HEK293 (cell line): ENCODE results near the gene VPS13D.

Experiments
- MZF1 ChIP-seq: fragments of 450-650 bp; formaldehyde crosslinking; IDR thresholded peaks from 2 replicates; pipeline ENCODE4 v1.5.1; 2017; ENCODE audit warnings: missing biosample characterization, missing genetic modification characterization, borderline replicate concordance
- OVOL3 ChIP-seq: fragments of 450-650 bp; formaldehyde crosslinking; IDR thresholded peaks from 2 replicates; pipeline ENCODE4 v1.5.1; 2016; ENCODE audit warnings: missing biosample characterization, missing genetic modification characterization
- ZBTB1 ChIP-seq: fragments of 450-650 bp; formaldehyde crosslinking; IDR thresholded peaks from 2 replicates; pipeline ENCODE4 v1.5.1; 2016; ENCODE audit warnings: missing biosample characterization, missing genetic modification characterization
- ZNF114 ChIP-seq: fragments of 450-650 bp; formaldehyde crosslinking; IDR thresholded peaks from 2 replicates; pipeline ENCODE4 v1.5.0; 2017; ENCODE audit warnings: missing biosample characterization, missing genetic modification characterization
- ZNF274 ChIP-seq, 2 experiments: fragments of 200-500 bp in 1 of 2; fragments of 450-650 bp in 1 of 2; sonication (Bioruptor generic) in 1 of 2; formaldehyde crosslinking in 1 of 2; IDR thresholded peaks; 2 replicates each; pipeline versions ENCODE4 v1.5.1 to v1.6.1; 2014 to 2016; ENCODE audit warnings: borderline replicate concordance in 1 of 2, inconsistent platforms in 1 of 2, low read length in 1 of 2, missing biosample characterization in 1 of 2, missing genetic modification characterization in 1 of 2
- ZNF48 ChIP-seq: fragments of 450-650 bp; formaldehyde crosslinking; IDR thresholded peaks from 2 replicates; pipeline ENCODE4 v1.5.1; 2016; ENCODE audit warnings: missing biosample characterization, missing genetic modification characterization
- ZNF510 ChIP-seq: fragments of 450-650 bp; formaldehyde crosslinking; IDR thresholded peaks from 2 replicates; pipeline ENCODE4 v1.5.1; 2018; ENCODE audit warnings: mild to moderate bottlenecking, missing genetic modification characterization, missing biosample characterization; ENCODE audit not compliant: insufficient replicate concordance
- ZNF529 ChIP-seq: fragments of 450-650 bp; formaldehyde crosslinking; IDR thresholded peaks from 2 replicates; pipeline ENCODE4 v1.5.1; 2017; ENCODE audit warnings: missing genetic modification characterization, missing biosample characterization; ENCODE audit not compliant: insufficient replicate concordance
- ZNF629 ChIP-seq: fragments of 450-650 bp; formaldehyde crosslinking; IDR thresholded peaks from 2 replicates; pipeline ENCODE4 v1.5.1; 2017; ENCODE audit warnings: missing biosample characterization, missing genetic modification characterization
- ZNF660 ChIP-seq: fragments of 450-650 bp; IDR thresholded peaks from 2 replicates; pipeline ENCODE4 v1.5.1; 2018; ENCODE audit warnings: missing biosample characterization, mild to moderate bottlenecking, missing genetic modification characterization
- ZNF747 ChIP-seq: fragments of 450-650 bp; formaldehyde crosslinking; IDR thresholded peaks from 2 replicates; pipeline ENCODE4 v1.5.1; 2016; ENCODE audit warnings: missing biosample characterization, missing genetic modification characterization
- TF ChIP-seq, protein P1 (sequence below): fragments of 450-650 bp; formaldehyde crosslinking; IDR thresholded peaks from 2 replicates; pipeline ENCODE4 v1.5.1; 2016; ENCODE audit warnings: missing biosample characterization, missing genetic modification characterization
- TF ChIP-seq, protein P2 (sequence below): IDR thresholded peaks from 2 replicates; pipeline ENCODE4 v1.6.1; 2011; ENCODE audit warnings: mild to moderate bottlenecking, low read depth, low read length, borderline replicate concordance
- TF ChIP-seq, protein P3 (sequence below): fragments of 450-650 bp; formaldehyde crosslinking; IDR thresholded peaks from 2 replicates; pipeline ENCODE4 v1.5.1; 2016; ENCODE audit warnings: missing biosample characterization, missing genetic modification characterization

DNA sequence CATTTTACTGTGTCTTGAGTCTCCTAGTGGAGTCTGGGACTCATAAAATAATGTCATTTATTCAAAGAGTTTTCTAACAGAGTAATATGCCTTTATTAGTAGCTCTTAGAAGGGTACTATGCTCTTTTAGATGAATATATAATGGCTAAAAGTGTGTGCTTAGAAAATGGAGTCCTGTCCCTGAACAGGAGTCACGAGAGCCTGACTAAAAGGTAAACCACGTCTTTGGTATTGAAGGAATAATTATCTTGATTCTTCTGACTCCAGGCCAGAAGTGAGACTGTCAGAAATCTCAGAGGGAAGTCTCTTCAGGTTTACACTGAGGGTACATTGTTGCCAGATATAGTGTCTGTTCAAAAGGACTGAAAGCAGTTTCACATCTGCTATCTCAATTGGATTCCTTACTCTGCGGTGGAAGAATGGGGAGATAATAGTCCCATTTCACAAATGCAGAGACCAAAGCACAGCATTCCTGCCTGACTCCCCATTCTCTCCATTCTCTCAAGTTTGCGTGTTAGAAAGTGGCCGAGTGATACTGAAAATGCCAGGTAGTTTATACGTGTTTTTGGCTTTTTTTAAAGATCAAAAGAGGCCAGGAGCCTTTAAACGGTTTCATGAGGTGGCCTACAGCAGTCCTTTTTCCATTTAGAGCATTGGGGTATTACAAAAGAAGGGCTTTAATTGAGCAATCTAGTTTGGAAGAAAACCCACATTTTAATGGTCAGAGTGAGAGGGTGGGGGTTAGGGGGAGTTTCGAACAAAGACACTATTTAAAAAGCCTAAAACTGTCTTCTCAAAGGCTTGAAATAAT lies 176.6 kb downstream of the VPS13D start:
- TF ChIP-seq, protein P1, sequence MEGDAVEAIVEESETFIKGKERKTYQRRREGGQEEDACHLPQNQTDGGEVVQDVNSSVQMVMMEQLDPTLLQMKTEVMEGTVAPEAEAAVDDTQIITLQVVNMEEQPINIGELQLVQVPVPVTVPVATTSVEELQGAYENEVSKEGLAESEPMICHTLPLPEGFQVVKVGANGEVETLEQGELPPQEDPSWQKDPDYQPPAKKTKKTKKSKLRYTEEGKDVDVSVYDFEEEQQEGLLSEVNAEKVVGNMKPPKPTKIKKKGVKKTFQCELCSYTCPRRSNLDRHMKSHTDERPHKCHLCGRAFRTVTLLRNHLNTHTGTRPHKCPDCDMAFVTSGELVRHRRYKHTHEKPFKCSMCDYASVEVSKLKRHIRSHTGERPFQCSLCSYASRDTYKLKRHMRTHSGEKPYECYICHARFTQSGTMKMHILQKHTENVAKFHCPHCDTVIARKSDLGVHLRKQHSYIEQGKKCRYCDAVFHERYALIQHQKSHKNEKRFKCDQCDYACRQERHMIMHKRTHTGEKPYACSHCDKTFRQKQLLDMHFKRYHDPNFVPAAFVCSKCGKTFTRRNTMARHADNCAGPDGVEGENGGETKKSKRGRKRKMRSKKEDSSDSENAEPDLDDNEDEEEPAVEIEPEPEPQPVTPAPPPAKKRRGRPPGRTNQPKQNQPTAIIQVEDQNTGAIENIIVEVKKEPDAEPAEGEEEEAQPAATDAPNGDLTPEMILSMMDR (tag by site-specific recombination), result no peak
- TF ChIP-seq ZBTB1 (tag by site-specific recombination) (no peak), ZNF274 (IDR thresholded peaks at IDR 0.05; ENCODE audit: low read length) (no peak), ZNF274 (tag by site-specific recombination; IDR thresholded peaks at IDR 0.05; ENCODE audit: borderline replicate concordance) (no peak), ZNF660 (tag by site-specific recombination) (no peak), OVOL3 (tag by site-specific recombination) (no peak), ZNF48 (tag by site-specific recombination) (no peak), ZNF629 (tag by site-specific recombination) (no peak), ZNF114 (no peak), MZF1 (no peak), ZNF529 (tag by site-specific recombination) (no peak), ZNF747 (tag by site-specific recombination) (no peak), ZNF510 (tag by site-specific recombination) (no peak)
- TF ChIP-seq, protein P2, sequence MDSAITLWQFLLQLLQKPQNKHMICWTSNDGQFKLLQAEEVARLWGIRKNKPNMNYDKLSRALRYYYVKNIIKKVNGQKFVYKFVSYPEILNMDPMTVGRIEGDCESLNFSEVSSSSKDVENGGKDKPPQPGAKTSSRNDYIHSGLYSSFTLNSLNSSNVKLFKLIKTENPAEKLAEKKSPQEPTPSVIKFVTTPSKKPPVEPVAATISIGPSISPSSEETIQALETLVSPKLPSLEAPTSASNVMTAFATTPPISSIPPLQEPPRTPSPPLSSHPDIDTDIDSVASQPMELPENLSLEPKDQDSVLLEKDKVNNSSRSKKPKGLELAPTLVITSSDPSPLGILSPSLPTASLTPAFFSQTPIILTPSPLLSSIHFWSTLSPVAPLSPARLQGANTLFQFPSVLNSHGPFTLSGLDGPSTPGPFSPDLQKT, result no peak
- TF ChIP-seq, protein P3, sequence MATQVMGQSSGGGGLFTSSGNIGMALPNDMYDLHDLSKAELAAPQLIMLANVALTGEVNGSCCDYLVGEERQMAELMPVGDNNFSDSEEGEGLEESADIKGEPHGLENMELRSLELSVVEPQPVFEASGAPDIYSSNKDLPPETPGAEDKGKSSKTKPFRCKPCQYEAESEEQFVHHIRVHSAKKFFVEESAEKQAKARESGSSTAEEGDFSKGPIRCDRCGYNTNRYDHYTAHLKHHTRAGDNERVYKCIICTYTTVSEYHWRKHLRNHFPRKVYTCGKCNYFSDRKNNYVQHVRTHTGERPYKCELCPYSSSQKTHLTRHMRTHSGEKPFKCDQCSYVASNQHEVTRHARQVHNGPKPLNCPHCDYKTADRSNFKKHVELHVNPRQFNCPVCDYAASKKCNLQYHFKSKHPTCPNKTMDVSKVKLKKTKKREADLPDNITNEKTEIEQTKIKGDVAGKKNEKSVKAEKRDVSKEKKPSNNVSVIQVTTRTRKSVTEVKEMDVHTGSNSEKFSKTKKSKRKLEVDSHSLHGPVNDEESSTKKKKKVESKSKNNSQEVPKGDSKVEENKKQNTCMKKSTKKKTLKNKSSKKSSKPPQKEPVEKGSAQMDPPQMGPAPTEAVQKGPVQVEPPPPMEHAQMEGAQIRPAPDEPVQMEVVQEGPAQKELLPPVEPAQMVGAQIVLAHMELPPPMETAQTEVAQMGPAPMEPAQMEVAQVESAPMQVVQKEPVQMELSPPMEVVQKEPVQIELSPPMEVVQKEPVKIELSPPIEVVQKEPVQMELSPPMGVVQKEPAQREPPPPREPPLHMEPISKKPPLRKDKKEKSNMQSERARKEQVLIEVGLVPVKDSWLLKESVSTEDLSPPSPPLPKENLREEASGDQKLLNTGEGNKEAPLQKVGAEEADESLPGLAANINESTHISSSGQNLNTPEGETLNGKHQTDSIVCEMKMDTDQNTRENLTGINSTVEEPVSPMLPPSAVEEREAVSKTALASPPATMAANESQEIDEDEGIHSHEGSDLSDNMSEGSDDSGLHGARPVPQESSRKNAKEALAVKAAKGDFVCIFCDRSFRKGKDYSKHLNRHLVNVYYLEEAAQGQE (tag by site-specific recombination), result no peak
